Activated CD8-positive, alpha-beta memory T cell treated with anti-CD3 and anti-CD28 coated beads for 4 hours (primary cell): ENCODE results near the gene RNF220.

Experiments used
- DNase-seq, 2 donors: peaks; one replicate each; pipeline ENCODE4 v3.0.0-alpha.2; 2020; ENCODE audit warnings: low read depth in 2 of 2

Gene RNF220

GRCh38 chr1:44407430-44408211, 2.6 kb downstream of the RNF220 start:
- no peak for DNase-seq

DNA sequence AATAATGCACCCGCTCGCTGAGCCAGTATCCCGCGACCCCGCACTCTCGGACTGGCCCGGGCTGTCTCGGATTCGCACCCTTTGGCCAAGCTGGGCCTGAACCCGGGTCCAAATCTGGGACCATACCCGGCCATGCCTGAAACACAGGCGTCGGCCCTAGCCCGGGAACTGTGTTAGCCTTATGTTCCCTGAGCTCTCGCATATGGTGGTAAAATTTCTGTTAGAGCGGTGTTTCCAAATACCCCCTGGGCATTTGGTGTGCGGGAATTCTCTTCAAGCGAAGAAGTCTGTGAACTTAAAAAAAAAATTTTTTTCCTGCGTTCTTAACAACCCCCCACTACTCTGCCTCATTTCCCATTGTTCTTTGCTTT, 3.1 kb downstream of the RNF220 start:
- DNase-seq: no peak

- DNase-seq: no peak
Observed at GRCh38 chr1:44408632-44409602, 3.9 kb downstream of the RNF220 start.

- no peak for DNase-seq
Observed at GRCh38 chr1:44409757-44410156, 4.7 kb downstream of the RNF220 start.

DNA sequence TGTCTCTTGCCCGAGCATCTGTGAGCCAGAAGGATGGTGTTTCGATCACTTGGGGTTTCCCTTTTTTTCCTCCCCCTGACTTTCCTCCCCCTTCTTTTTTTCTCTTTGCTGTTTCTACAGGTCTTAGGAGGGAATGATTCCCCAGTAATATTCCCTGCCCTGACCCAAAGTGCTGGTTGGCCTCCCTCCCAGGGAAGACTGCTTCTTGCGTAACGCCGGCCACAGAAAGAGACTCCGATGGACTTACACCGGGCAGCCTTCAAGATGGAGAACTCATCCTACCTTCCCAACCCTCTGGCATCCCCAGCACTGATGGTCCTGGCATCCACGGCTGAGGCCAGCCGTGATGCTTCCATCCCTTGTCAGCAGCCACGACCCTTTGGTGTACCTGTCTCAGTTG, 6.8 kb downstream of the RNF220 start:
- DNase-seq: no peak

- no peak for DNase-seq
Observed at GRCh38 chr1:44412601-44413000, 7.5 kb downstream of the RNF220 start.

- no peak for DNase-seq
Observed at GRCh38 chr1:44413740-44414139, 8.7 kb downstream of the RNF220 start.

- no peak for DNase-seq
Observed at GRCh38 chr1:44415013-44415412, 10.0 kb downstream of the RNF220 start.

DNA sequence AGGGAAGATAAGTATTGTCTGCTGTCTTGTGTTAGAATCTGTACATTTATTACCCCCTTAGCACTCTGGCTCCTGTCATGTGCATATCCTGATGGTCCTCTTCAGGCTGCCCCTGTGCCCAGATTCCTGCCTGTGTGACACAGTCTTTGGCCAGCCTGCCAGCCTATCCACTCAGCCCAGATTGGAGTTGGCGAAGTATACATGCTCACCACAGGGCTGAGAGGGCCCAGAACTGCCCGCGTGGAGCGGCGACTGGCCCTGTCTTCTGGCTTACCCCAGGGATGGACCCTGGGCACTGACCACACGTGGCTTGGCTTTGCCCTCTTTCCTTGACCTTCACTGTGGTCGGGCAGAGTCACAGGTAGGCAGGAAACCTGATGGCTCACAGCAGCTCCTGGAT, 11.4 kb downstream of the RNF220 start:
- DNase-seq: no peak

DNA sequence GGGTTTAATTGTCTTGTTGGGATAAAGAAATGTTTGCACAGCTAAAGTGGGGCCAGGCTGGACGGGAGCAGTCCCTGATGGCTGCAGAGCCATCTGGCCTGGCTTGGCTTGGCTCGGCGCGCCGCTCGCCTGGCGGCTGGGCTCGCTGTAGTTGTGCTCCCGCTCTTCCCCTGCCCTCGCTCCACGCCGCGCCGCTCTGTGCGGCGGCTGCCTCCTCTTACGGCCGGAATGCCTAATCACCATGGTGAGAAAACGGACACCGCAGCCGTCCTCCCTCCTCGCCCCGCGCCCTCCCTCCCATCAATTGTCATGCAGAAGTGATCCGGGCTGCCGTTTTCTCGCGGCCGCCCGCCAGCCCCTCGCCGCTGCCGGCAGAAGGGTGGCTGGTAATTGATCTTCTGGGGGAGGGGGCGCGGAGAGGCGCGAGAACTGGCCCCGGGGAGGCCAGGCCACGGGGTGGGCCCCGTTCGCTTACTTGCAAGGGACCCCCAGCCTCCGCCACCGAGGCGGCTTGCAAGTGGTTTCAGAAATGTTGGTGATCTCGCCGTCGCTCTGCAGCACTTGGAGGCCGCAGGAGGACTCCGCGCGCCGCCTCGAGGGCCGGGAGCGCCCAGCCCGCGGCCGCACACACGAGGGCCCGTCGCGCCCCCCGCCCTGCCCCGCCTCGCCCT, 12.4 kb downstream of the RNF220 start:
- DNase-seq: no peak

GRCh38 chr1:44418022-44418673, 13.1 kb downstream of the RNF220 start:
- DNase-seq: no peak

GRCh38 chr1:44419901-44420300, 14.8 kb downstream of the RNF220 start:
- DNase-seq: no peak

- DNase-seq: no peak
Observed at GRCh38 chr1:44420535-44420934, 15.5 kb downstream of the RNF220 start.

GRCh38 chr1:44421446-44421884, 16.4 kb downstream of the RNF220 start:
- DNase-seq: no peak

GRCh38 chr1:44422161-44422560, 17.1 kb downstream of the RNF220 start:
- no peak for DNase-seq

GRCh38 chr1:44423591-44424537, 18.8 kb downstream of the RNF220 start:
- no peak for DNase-seq

DNA sequence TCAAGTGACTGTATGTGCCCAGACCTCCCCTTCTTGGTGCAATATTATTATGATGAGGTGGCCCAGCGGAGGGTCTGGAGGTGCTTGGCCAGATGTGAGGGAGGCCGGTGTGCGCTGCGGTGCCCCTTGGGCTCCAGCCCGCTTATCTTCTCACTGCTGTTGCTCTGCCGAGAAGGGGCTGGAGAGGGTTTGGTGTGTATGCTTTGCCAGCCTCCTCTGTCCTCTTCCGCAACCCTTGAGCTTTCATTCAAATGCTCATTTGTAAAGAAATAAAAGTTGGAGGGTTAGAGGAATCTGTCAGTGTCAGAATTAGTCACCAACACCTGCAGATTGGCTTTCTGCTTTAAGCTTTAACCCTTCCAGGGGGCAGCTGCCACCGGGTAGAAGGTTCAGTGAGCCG, 19.7 kb downstream of the RNF220 start:
- DNase-seq: no peak

DNA sequence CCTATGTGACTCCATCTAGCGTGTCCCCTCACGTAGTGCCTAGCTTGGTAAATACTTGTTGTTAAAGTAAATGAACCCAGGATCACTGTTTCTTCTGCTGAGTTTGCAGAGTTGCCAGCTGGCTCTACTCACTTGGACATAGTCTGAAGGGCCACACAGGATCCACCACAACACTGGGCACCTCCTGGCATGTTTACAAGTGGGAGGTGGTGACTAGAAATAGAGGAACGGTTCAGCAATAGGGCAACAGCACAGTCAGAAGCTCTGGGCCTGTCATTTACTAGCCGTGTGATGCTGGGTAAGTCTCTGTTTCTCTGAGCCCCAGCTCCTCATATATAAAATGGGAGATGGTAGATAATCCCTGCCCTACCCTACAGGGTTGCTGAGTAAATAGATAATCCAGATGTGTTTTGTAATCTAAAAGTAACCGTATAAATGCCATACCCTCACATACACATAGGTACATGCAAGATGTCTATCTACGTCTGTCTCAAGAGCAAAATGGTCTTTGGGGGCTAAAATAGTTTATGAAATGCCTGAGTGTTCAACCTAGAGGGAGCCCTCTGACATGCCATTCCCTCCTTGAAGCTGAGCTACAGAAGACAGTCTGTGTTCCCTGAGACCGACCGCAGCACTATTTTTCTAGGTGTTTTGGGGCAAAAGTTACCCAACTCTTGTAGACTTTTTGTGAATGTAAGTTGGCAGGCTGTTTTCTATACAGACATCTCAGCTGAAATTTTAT, 20.5 kb downstream of the RNF220 start:
- DNase-seq: no peak

GRCh38 chr1:44431861-44432260, 26.8 kb downstream of the RNF220 start:
- DNase-seq: no peak

DNA sequence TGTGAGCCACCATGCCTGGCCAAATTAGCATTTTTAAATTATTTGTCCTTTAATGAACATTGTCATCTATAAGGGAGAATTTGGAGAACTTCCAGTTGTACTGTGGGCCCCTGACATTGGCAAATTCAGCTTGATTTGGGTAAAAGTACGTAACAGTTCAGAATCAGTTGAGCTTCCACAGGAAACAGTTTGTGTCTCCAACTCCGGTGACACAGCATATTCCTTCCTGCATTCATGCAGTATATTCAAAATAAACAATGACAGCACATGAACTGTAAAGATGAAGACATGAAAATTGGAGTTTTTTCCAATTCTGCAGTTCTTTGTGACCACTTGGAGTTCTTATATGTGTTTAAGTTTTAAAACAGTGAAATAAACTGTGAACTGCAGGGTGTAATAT, 28.2 kb downstream of the RNF220 start:
- no peak for DNase-seq
